Upper lobe of left lung (tissue), 6 donors: ENCODE results near the gene TENM4. TPM values are rescaled to one million over a fixed set of nuclear protein-coding genes. Genes with fewer than 3 reads are reported as not detected.

Experiments
- ATAC-seq, 2 donors: fragments of 200-7000 bp; cut with Tn5 transposase; one replicate each; pipeline ENCODE4 v1.9.1; 2022; ENCODE audit warnings: mild to moderate bottlenecking in 2 of 2, moderate library complexity in 2 of 2; ENCODE audit not compliant: low FRiP score in 2 of 2
- DNase-seq, 2 donors: peaks; one replicate each; pipeline ENCODE4 v3.0.0-alpha.2; 2019 to 2020
- H3K27ac ChIP-seq, 4 donors: fragments of 200-600 bp; sonication (generic); one replicate each; pipeline ENCODE4 v1.5.1; 2016 to 2019
- H3K27me3 ChIP-seq, 4 donors: fragments of 200-600 bp; sonication (generic); one replicate each; pipeline ENCODE4 v1.5.1; 2017 to 2019
- H3K36me3 ChIP-seq, 4 donors: fragments of 200-600 bp; sonication (generic); one replicate each; pipeline ENCODE4 v1.5.1; 2016 to 2019
- H3K4me1 ChIP-seq, 4 donors: fragments of 200-600 bp; sonication (generic); one replicate each; pipeline ENCODE4 v1.5.1; 2018 to 2019
- H3K4me3 ChIP-seq, 4 donors: fragments of 200-600 bp; sonication (generic); one replicate each; pipeline ENCODE4 v1.5.1; 2017 to 2019; ENCODE audit warnings: mild to moderate bottlenecking in 2 of 4, moderate library complexity in 1 of 4
- H3K9me3 ChIP-seq, 4 donors: fragments of 200-600 bp; sonication (generic); one replicate each; pipeline ENCODE4 v1.5.1; 2018 to 2019
- EP300 ChIP-seq, 4 donors: sonication (generic); formaldehyde crosslinking; IDR thresholded peaks; one replicate each; pipeline ENCODE4 v1.5.1; 2017; ENCODE audit warnings: antibody characterized with exemption in 4 of 4, control low read depth in 2 of 4
- POLR2A ChIP-seq, 4 donors: fragments of 450-650 bp; IDR thresholded peaks; one replicate each; pipeline ENCODE4 v1.5.1; 2016 to 2017; ENCODE audit warnings: antibody characterized with exemption in 4 of 4, mild to moderate bottlenecking in 2 of 4
- POLR2AphosphoS5 ChIP-seq, 2 donors: sonication (generic); formaldehyde crosslinking; IDR thresholded peaks; one replicate each; pipeline ENCODE4 v1.5.1; 2017; ENCODE audit warnings: antibody characterized with exemption in 2 of 2
- WGBS, 2 donors: methylation state at CpG; one replicate each; pipeline ENCODE4 v1.1.5; 2017 to 2018; 5-methylcytosine and 5-hydroxymethylcytosine counted together
- total RNA-seq, 6 donors: library from RNA; depleted of rRNA in 4 of 6; stranded (reverse); fragments of >200 nt in 4 of 6; gene quantifications; one replicate each; pipeline versions ENCODE4 v1.1.0 to v1.2.1, GENCODE V29; 2016 to 2021
- TF ChIP-seq, protein P1 (sequence below), 6 experiments: fragments of 450-650 bp in 4 of 6; fragments of 200-600 bp in 2 of 6; sonication (generic) in 2 of 6; IDR thresholded peaks; one replicate each; pipeline ENCODE4 v1.5.1; 2016 to 2019; ENCODE audit warnings: antibody characterized with exemption in 6 of 6
- donor health status: DM: no; HTN: no; CAD: no; lungs with moderate emphysema.
- donor health status: DM: no; HTN: yes; CAD: no; lungs with severe emphysema.

The TENM4 gene
- total RNA-seq, 6 donors from 2014 or later, result 0.11 to 20.0 (median 3.7) TPM

DNA sequence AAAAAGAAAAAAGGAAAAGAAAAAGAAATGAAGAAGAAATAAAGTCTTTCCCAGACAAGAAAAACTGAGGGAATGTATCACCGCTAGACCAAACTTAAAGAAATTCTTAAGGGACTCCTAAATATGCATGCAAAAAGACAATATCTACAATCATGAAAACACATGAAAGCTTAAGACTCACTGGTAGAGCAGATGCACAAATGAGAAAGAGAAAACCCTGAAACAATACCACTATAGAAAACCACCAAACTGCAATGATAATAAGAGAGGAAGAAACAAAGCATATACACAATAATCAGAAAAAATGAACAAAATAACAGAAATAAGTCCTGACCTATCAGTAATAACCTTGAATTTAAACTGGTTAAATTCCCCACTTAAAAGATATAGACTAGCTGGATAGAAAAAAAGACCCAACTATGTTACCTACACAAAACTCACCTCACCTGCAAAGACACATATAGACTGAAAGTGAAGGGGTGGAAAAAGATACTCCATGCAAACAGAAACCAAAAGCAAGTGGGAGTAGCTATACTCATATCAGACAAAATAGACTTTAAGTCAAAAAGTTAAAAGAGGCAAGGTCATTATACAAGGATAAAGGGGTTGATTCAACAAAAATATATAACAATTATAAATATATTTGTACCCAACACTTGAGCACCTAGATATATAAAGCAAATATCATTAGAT, 804.9 kb downstream of the TENM4 start:
- H3K27me3 ChIP-seq, result no peaks in the 10 kb centered on the region
- no peak for DNase-seq
- H3K27ac ChIP-seq, result no peak overlapping the region
- H3K36me3 ChIP-seq, result no peaks in the 10 kb centered on the region
- no peaks in the 10 kb centered on the region for H3K9me3 ChIP-seq
- TF ChIP-seq EP300 (IDR thresholded peaks at IDR 0.05) (no peak), POLR2AphosphoS5 (IDR thresholded peaks at IDR 0.05) (no peak), POLR2A (IDR thresholded peaks at IDR 0.05) (no peak)
- TF ChIP-seq, protein P1, sequence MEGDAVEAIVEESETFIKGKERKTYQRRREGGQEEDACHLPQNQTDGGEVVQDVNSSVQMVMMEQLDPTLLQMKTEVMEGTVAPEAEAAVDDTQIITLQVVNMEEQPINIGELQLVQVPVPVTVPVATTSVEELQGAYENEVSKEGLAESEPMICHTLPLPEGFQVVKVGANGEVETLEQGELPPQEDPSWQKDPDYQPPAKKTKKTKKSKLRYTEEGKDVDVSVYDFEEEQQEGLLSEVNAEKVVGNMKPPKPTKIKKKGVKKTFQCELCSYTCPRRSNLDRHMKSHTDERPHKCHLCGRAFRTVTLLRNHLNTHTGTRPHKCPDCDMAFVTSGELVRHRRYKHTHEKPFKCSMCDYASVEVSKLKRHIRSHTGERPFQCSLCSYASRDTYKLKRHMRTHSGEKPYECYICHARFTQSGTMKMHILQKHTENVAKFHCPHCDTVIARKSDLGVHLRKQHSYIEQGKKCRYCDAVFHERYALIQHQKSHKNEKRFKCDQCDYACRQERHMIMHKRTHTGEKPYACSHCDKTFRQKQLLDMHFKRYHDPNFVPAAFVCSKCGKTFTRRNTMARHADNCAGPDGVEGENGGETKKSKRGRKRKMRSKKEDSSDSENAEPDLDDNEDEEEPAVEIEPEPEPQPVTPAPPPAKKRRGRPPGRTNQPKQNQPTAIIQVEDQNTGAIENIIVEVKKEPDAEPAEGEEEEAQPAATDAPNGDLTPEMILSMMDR (IDR thresholded peaks at IDR 0.05), result no peak
- H3K4me1 ChIP-seq, result no peaks in the 10 kb centered on the region
- H3K4me3 ChIP-seq, result no peak overlapping the region
- no peak for ATAC-seq
- 97 to 100% methylated on average over 1 of the region's 1 CpG for WGBS, 2 donors

- H3K9me3 ChIP-seq, result peaks cover 4 to 12% (median 7%) of the 10 kb centered on the region in 4 donors
- H3K27me3 ChIP-seq, result no peaks in the 10 kb centered on the region
- no peak overlapping the region for H3K4me3 ChIP-seq
- TF ChIP-seq POLR2A (IDR thresholded peaks at IDR 0.05) (no peak), POLR2AphosphoS5 (IDR thresholded peaks at IDR 0.05) (no peak), EP300 (IDR thresholded peaks at IDR 0.05) (no peak)
- TF ChIP-seq, protein P1 (IDR thresholded peaks at IDR 0.05), result no peak
- no peak overlapping the region for H3K27ac ChIP-seq
- WGBS, 2 donors, result 93 to 94% methylated on average over 1 to 7 of the region's 7 CpGs
- no peaks in the 10 kb centered on the region for H3K36me3 ChIP-seq
- ATAC-seq, result peak in 1 of 2 donors; percentile 30
- DNase-seq, result peak in 1 of 2 donors; percentile 4
- H3K4me1 ChIP-seq, result no peaks in the 10 kb centered on the region
Observed at GRCh38 chr11:78633516-78634310, 807.1 kb downstream of the TENM4 start.

GRCh38 chr11:78630561-78631303, 810.1 kb downstream of the TENM4 start:
- no peak for TF ChIP-seq POLR2AphosphoS5 (IDR thresholded peaks at IDR 0.05)
- Histone ChIP-seq H3K27me3 (no peaks in the 10 kb centered on the region), H3K36me3 (no peaks in the 10 kb centered on the region), H3K4me1 (no peaks in the 10 kb centered on the region), H3K9me3 (peaks cover 4 to 15% (median 7%) of the 10 kb centered on the region in 4 donors), H3K4me3 (no peak overlapping the region), H3K27ac (no peak overlapping the region)
- whole genome bisulfite sequencing, 2 donors, result 79 to 91% methylated on average over 3 to 4 of the region's 4 CpGs
- no peak for DNase-seq
- ATAC-seq, result no peak

- TF ChIP-seq, protein P1 (IDR thresholded peaks at IDR 0.05), result no peak
- TF ChIP-seq POLR2AphosphoS5 (IDR thresholded peaks at IDR 0.05) (no peak), POLR2A (IDR thresholded peaks at IDR 0.05) (no peak), EP300 (IDR thresholded peaks at IDR 0.05) (no peak)
- WGBS, 2 donors, result 91 to 95% methylated on average over 3 of the region's 3 CpGs
- no peak for DNase-seq
- Histone ChIP-seq H3K4me3 (no peak overlapping the region), H3K27me3 (no peaks in the 10 kb centered on the region), H3K9me3 (peaks cover 4 to 15% (median 7%) of the 10 kb centered on the region in 4 donors), H3K27ac (no peak overlapping the region), H3K36me3 (no peaks in the 10 kb centered on the region), H3K4me1 (no peaks in the 10 kb centered on the region)
- ATAC-seq, result no peak
Observed at GRCh38 chr11:78630155-78630554, 810.7 kb downstream of the TENM4 start.

DNA sequence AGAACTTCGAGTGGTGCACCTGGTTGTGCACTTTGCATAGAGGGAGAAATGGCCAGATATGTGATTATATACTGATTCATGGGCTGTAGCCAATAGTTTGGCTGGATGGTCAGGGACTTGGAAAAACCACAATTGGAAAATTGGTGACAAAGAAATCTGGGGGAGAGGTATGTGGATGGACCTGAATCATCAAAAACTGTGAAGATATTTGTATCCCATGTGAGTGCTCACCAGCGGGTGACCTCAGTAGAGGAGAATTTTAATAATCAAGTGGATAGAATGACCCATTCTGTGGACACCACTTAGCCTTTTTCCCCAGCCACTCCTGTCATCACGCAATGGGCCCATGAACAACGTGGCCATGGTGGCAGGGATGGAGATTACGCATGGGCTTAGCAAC, 818.2 kb downstream of the TENM4 start:
- TF ChIP-seq POLR2A (IDR thresholded peaks at IDR 0.05) (no peak), POLR2AphosphoS5 (IDR thresholded peaks at IDR 0.05) (no peak), EP300 (IDR thresholded peaks at IDR 0.05) (no peak)
- TF ChIP-seq, protein P1 (IDR thresholded peaks at IDR 0.05), result no peak
- 78 to 80% methylated on average over 5 of the region's 5 CpGs for WGBS, 2 donors
- H3K36me3 ChIP-seq, result no peaks in the 10 kb centered on the region
- peaks cover 0 to 15% (median 14%) of the 10 kb centered on the region in 4 donors for H3K9me3 ChIP-seq
- DNase-seq (no peak), ATAC-seq (no peak)
- H3K4me3 ChIP-seq, result no peak overlapping the region
- no peaks in the 10 kb centered on the region for H3K27me3 ChIP-seq
- no peak overlapping the region for H3K27ac ChIP-seq
- no peaks in the 10 kb centered on the region for H3K4me1 ChIP-seq
